Measurements from ENCODE around the gene TES.

The TES gene

GRCh38 chr7:116219834-116220233 lies 9.5 kb downstream of the TES start:
- DNase-seq (ENCODE audit: low read depth in 2 of 2), result no peak

GRCh38 chr7:116222501-116222900 lies 12.2 kb downstream of the TES start:
- DNase-seq (ENCODE audit: low read depth in 2 of 2), result no peak

GRCh38 chr7:116223588-116223987 lies 13.2 kb downstream of the TES start:
- no peak for DNase-seq (ENCODE audit: low read depth in 2 of 2)

GRCh38 chr7:116224492-116225098 lies 14.3 kb downstream of the TES start:
- no peak for DNase-seq (ENCODE audit: low read depth in 2 of 2)

- DNase-seq (ENCODE audit: low read depth in 2 of 2), result no peak
Measured at GRCh38 chr7:116225860-116226259, 15.5 kb downstream of the TES start.

GRCh38 chr7:116226664-116227063 lies 16.3 kb downstream of the TES start:
- no peak for DNase-seq (ENCODE audit: low read depth in 2 of 2)

GRCh38 chr7:116227678-116228239 lies 17.4 kb downstream of the TES start:
- DNase-seq (ENCODE audit: low read depth in 2 of 2), result peak; percentile 88 to 89

- no peak for DNase-seq (ENCODE audit: low read depth in 2 of 2)
Measured at GRCh38 chr7:116228241-116228640, 17.9 kb downstream of the TES start.

GRCh38 chr7:116229366-116229765 lies 19.0 kb downstream of the TES start:
- DNase-seq (ENCODE audit: low read depth in 2 of 2), result no peak

GRCh38 chr7:116230191-116231005 lies 20.1 kb downstream of the TES start:
- no peak for DNase-seq (ENCODE audit: low read depth in 2 of 2)

- no peak for DNase-seq (ENCODE audit: low read depth in 2 of 2)
Measured at GRCh38 chr7:116231543-116231942, 21.2 kb downstream of the TES start.

GRCh38 chr7:116231949-116232348 lies 21.6 kb downstream of the TES start:
- DNase-seq (ENCODE audit: low read depth in 2 of 2), result no peak

- DNase-seq (ENCODE audit: low read depth in 2 of 2), result no peak
Measured at GRCh38 chr7:116232350-116232749, 22.0 kb downstream of the TES start.

- no peak for DNase-seq (ENCODE audit: low read depth in 2 of 2)
Measured at GRCh38 chr7:116232920-116233319, 22.6 kb downstream of the TES start.

GRCh38 chr7:116234517-116235200 lies 24.3 kb downstream of the TES start:
- DNase-seq (ENCODE audit: low read depth in 2 of 2), result no peak

- DNase-seq (ENCODE audit: low read depth in 2 of 2), result no peak
Measured at GRCh38 chr7:116235380-116235779, 25.0 kb downstream of the TES start.

GRCh38 chr7:116236020-116236630 lies 25.8 kb downstream of the TES start:
- no peak for DNase-seq (ENCODE audit: low read depth in 2 of 2)

- DNase-seq (ENCODE audit: low read depth in 2 of 2), result no peak
Measured at GRCh38 chr7:116239020-116239419, 28.7 kb downstream of the TES start.

GRCh38 chr7:116239434-116239833 lies 29.1 kb downstream of the TES start:
- DNase-seq (ENCODE audit: low read depth in 2 of 2), result no peak

- DNase-seq (ENCODE audit: low read depth in 2 of 2), result no peak
Measured at GRCh38 chr7:116240024-116240668, 29.8 kb downstream of the TES start.

- no peak for DNase-seq (ENCODE audit: low read depth in 2 of 2)
Measured at GRCh38 chr7:116241291-116241690, 31.0 kb downstream of the TES start.

- DNase-seq (ENCODE audit: low read depth in 2 of 2), result no peak
Measured at GRCh38 chr7:116242178-116242577, 31.8 kb downstream of the TES start.

All from fibroblast of skin of left biceps (primary cell).